Endothelial cell of umbilical vein (primary cell): Measurements from ENCODE around the gene CASKIN2. TPM values are rescaled to one million over a fixed set of nuclear protein-coding genes. Genes with fewer than 3 reads are reported as not detected.

Experiments
- BruUV-seq: library from RNA; stranded (reverse); fragments of 400-500 nt; replicated peaks from 2 replicates; lab custom pipeline; 2021; lab: Mats Ljungman, UMichigan
- CTCF ChIA-PET: fragments of 300-600, 350-600 bp; sonication (Branson Sonifier 250); formaldehyde crosslinking; loops from one replicate; lab custom pipeline; 2021; ENCODE audit warnings: antibody characterized with exemption, inconsistent platforms; lab: Charles Lee
- POLR2A ChIA-PET: fragments of 300-600, 350-600 bp; sonication (Branson Sonifier 250); formaldehyde crosslinking; loops from one replicate; lab custom pipeline; 2021; ENCODE audit warnings: antibody characterized with exemption, inconsistent platforms; lab: Charles Lee
- DNase-seq: peaks from one replicate; pipeline ENCODE4 v3.0.0-alpha.2; 2011; ENCODE audit warnings: low read depth, low spot score
- FAIRE-seq: peaks from 2 replicates; lab custom pipeline; 2011; peaks lifted over from hg19 to GRCh38; lab: Jason Lieb, UNC
- H2AFZ ChIP-seq: 2 replicates; pipeline ENCODE4 v1.6.0; 2012; ENCODE audit warnings: low read depth, low read length, control low read depth, inconsistent platforms
- H3K27ac ChIP-seq: 2 replicates; pipeline ENCODE4 v1.5.1; 2011; ENCODE audit warnings: low read depth, mild to moderate bottlenecking, control low read depth, low read length, moderate library complexity; ENCODE audit not compliant: insufficient read depth
- H3K27me3 ChIP-seq, 2 experiments: 2 replicates each; pipeline versions ENCODE4 v1.6.0 to v1.6.1; 2011; ENCODE audit warnings: low read length in 2 of 2, mixed read lengths in 1 of 2; ENCODE audit not compliant: control insufficient read depth in 2 of 2, insufficient read depth in 2 of 2
- H3K36me3 ChIP-seq, 2 experiments: 2 replicates in 1 of 2; 3 replicates in 1 of 2; pipeline ENCODE4 v1.5.1; 2011; ENCODE audit warnings: low read length in 2 of 2, mild to moderate bottlenecking in 1 of 2, moderate library complexity in 1 of 2; ENCODE audit not compliant: control insufficient read depth in 2 of 2, insufficient read depth in 2 of 2; ENCODE audit errors: extremely low read depth in 1 of 2
- H3K4me1 ChIP-seq: 3 replicates; pipeline ENCODE4 v1.5.1; 2011; ENCODE audit warnings: mild to moderate bottlenecking, low read length; ENCODE audit not compliant: control insufficient read depth, insufficient read depth; ENCODE audit errors: extremely low read depth
- H3K4me2 ChIP-seq: 2 replicates; pipeline ENCODE4 v1.6.1; 2011; ENCODE audit warnings: low read length, control low read depth, mixed read lengths; ENCODE audit not compliant: insufficient read depth
- H3K4me3 ChIP-seq, 3 experiments: fragments of 200-600 bp in 1 of 3; sonication (generic), shearing (Covaris generic) in 1 of 3; replicated peaks in 1 of 3; 2 replicates each; pipeline ENCODE4 v1.5.1; 2011 to 2016; ENCODE audit warnings: control low read depth in 3 of 3, low read length in 3 of 3, mild to moderate bottlenecking in 2 of 3, inconsistent platforms in 1 of 3, low read depth in 1 of 3, moderate library complexity in 1 of 3; ENCODE audit not compliant: insufficient read depth in 1 of 3
- H3K79me2 ChIP-seq: 2 replicates; pipeline ENCODE4 v1.6.0; 2012; ENCODE audit warnings: low read length, inconsistent platforms; ENCODE audit not compliant: control insufficient read depth, insufficient read depth
- H3K9ac ChIP-seq: replicated peaks from 2 replicates; pipeline ENCODE3; 2011; ENCODE audit warnings: low read length, control low read depth; ENCODE audit not compliant: insufficient read depth; ENCODE audit errors: extremely low read depth
- H3K9me1 ChIP-seq: replicated peaks from 3 replicates; pipeline ENCODE4 v1.6.0; 2011; ENCODE audit warnings: mild to moderate bottlenecking, low read length; ENCODE audit not compliant: control insufficient read depth, insufficient read depth; ENCODE audit errors: extremely low read depth
- H3K9me3 ChIP-seq: replicated peaks from 2 replicates; pipeline ENCODE4 v1.5.1; 2012; ENCODE audit warnings: low read length, inconsistent platforms; ENCODE audit not compliant: control insufficient read depth, insufficient read depth
- H4K20me1 ChIP-seq: replicated peaks from 2 replicates; pipeline ENCODE3; 2011; ENCODE audit warnings: mild to moderate bottlenecking, low read length; ENCODE audit not compliant: control insufficient read depth, insufficient read depth; ENCODE audit errors: extremely low read depth
- CTCF ChIP-seq, 2 donors: IDR thresholded peaks; 1 replicate in 1 of 2; 2 replicates in 1 of 2; pipeline ENCODE4 v1.5.1; 2011; ENCODE audit warnings: low read length in 2 of 2, mild to moderate bottlenecking in 2 of 2, moderate library complexity in 2 of 2, control low read depth in 1 of 2, inconsistent platforms in 1 of 2, low read depth in 1 of 2; ENCODE audit not compliant: insufficient read depth in 1 of 2; ENCODE audit errors: extremely low read depth in 1 of 2
- EZH2 ChIP-seq: IDR thresholded peaks from 2 replicates; pipeline ENCODE4 v1.6.1; 2012; ENCODE audit warnings: borderline replicate concordance, low read depth, mild to moderate bottlenecking, moderate library complexity, low read length, inconsistent platforms; ENCODE audit not compliant: severe bottlenecking
- FOS ChIP-seq: IDR thresholded peaks from 2 replicates; pipeline ENCODE4 v1.6.1; 2011; ENCODE audit warnings: mild to moderate bottlenecking, low read length, moderate library complexity, borderline replicate concordance; ENCODE audit not compliant: insufficient read depth
- GATA2 ChIP-seq: IDR thresholded peaks from 2 replicates; pipeline ENCODE4 v1.7.0; 2011; ENCODE audit warnings: low read depth, mild to moderate bottlenecking, moderate library complexity, mixed read lengths, low read length; ENCODE audit not compliant: insufficient read length, insufficient read depth
- JUN ChIP-seq: IDR thresholded peaks from 2 replicates; pipeline ENCODE4 v1.6.1; 2011; ENCODE audit warnings: borderline replicate concordance, low read depth; ENCODE audit not compliant: insufficient read length, insufficient read depth
- MYC ChIP-seq: IDR thresholded peaks from one replicate; pipeline ENCODE4 v1.6.1; 2011; ENCODE audit warnings: mild to moderate bottlenecking, low read depth, low read length
- POLR2A ChIP-seq: IDR thresholded peaks from 2 replicates; pipeline ENCODE4 v1.6.1; 2012; ENCODE audit warnings: low read depth, mild to moderate bottlenecking, control low read depth, low read length
- POLR2AphosphoS5 ChIP-seq: IDR thresholded peaks from 2 replicates; pipeline ENCODE4 v1.6.1; 2012; ENCODE audit warnings: low read depth, mild to moderate bottlenecking, control low read depth, low read length, moderate library complexity; ENCODE audit not compliant: insufficient read depth
- dilution Hi-C: fragments of 300-500 bp; cut with MboI; formaldehyde crosslinking; loops from one replicate; pipeline ENCODE4 v1.15.0; 2019; ENCODE audit warnings: low sequenced_read_pairs; ENCODE audit not compliant: extremely low pct_ligation_motif_present
- intact Hi-C: fragments of 100-400 bp; cut with micrococcal nuclease; formaldehyde crosslinking; loops from one replicate; pipeline ENCODE4 v1.10.0; 2022
- polyA plus RNA-seq, 4 experiments: library from polyadenylated mRNA; depleted of rRNA in 3 of 4; stranded (reverse) in 3 of 4; unstranded in 1 of 4; fragments of >200 nt; gene quantifications; 2 replicates each; pipeline versions ENCODE4 v1.2.1 to v1.2.3, GENCODE V29; 2011 to 2012; ENCODE audit warnings: missing spikeins in 1 of 4
- total RNA-seq: library from RNA; stranded (reverse); gene quantifications from 2 replicates; pipeline ENCODE4 v1.2.3, GENCODE V29; 2021
- TF ChIP-seq, protein P1 (sequence below): IDR thresholded peaks from 2 replicates; pipeline ENCODE4 v1.6.1; 2011; ENCODE audit not compliant: insufficient read depth, insufficient read length

Gene CASKIN2
- total and polyA plus RNA-seq, 2 donors (not counting 3 experiments of a cell fraction or from before 2014, with no cell fraction given): 13.0 to 37.6 TPM

- no peaks in the 10 kb centered on the region for H3K79me2 ChIP-seq
- H4K20me1 ChIP-seq: no peaks in the 10 kb centered on the region
- peaks cover 0 to 10% of the 10 kb centered on the region in 2 experiments for H3K36me3 ChIP-seq
- DNase-seq: no peak
- H3K4me2 ChIP-seq: no peak overlapping the region
- H2AFZ ChIP-seq: no peak overlapping the region
- no peak overlapping the region for H3K4me3 ChIP-seq
- H3K9me3 ChIP-seq: no peaks in the 10 kb centered on the region
- H3K4me1 ChIP-seq: no peaks in the 10 kb centered on the region
- no TSS peak for BruUV-seq
- dilution Hi-C loops (no loop called here), intact Hi-C loops (no loop called here)
- TF ChIP-seq POLR2AphosphoS5 (no peak), EZH2 (no peak), MYC (no peak), JUN (no peak), GATA2 (no peak), POLR2A (no peak), FOS (no peak), CTCF (IDR thresholded peaks at IDR 0.05; ENCODE audit: extremely low read depth in 1 of 2, insufficient read depth in 1 of 2, low read depth in 1 of 2, low read length in 2 of 2) (no peak)
- TF ChIP-seq, protein P1, sequence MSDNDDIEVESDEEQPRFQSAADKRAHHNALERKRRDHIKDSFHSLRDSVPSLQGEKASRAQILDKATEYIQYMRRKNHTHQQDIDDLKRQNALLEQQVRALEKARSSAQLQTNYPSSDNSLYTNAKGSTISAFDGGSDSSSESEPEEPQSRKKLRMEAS: no peak
- no peaks in the 10 kb centered on the region for H3K27me3 ChIP-seq
- no peaks in the 10 kb centered on the region for H3K9me1 ChIP-seq
- ChIA-PET POLR2A (no interaction called here), CTCF (interaction anchor here (1.1 kb wide), 2 partner anchors 8 to 15 kb away, joined by 3 to 4 read pairs; no protein-coding TSS in a partner anchor)
- no peak overlapping the region for H3K9ac ChIP-seq
- no peak for FAIRE-seq
- H3K27ac ChIP-seq: no peak overlapping the region
Observed at GRCh38 chr17:75468291-75468754, 47.0 kb downstream of the CASKIN2 start.
